GM19035 (cell line): ENCODE measurements around the gene PRRC1.

Source experiments
- ATAC-seq: cut with Tn5 transposase; IDR thresholded peaks from one replicate; pipeline ENCODE4 v1.9.1; 2021; ENCODE audit not compliant: unreplicated experiment

PRRC1 gene

DNA sequence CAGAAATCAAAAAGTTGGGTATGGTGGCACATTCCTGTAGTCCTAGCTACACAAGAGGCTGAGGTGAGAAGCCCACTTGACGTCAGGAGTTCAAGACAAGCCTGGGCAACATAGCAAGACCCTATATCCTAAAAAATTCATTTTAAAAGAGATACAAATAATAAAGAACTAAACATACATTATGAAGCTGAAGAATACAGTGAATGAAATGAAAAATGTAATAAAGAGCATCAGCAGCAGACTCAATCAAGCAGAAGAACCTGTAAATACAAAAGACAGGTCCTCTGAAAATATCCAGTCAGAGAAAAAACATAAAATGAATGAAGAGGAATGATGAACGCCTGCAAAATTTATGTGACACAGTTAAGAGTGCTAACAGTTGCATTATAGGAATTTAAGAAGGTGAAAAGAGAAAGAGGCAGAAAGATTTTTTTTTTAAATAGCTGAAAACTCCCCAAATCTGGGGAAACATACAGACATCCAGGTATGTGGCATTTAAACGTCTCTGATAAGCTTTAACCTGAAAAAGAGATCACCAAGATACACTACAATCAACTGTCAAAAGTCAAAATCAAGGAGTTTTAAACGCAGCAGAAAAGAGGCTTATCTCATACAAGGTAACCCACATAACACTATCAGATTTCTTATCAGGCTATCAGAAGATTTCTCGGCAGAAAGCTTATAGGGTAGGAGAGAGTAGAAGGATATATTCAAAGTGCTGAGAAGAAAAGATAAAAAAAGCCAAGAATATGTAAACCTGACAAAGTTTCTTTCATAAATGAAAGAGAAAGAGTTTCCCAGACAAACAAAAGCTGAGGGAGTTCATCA lies 57.6 kb downstream of the PRRC1 start:
- no peak for ATAC-seq

DNA sequence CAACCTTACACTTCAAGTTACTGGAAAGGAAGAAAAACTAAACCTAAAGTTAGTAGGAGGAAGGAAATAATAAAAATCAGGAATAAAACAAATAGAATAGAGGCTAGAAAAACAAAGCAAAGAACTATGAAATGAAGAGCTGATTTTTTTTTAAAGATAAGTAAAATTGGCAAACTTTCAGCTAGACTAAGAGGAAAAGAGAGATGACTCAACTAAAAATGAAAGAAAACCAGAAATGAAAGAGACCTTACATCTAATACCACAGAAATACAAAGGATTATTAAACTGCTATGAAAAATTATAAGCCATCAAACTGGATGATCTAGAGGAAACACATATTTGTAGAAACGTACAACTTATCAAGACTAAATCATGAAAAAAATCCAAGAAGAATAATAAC lies 60.0 kb downstream of the PRRC1 start:
- ATAC-seq, result no peak

DNA sequence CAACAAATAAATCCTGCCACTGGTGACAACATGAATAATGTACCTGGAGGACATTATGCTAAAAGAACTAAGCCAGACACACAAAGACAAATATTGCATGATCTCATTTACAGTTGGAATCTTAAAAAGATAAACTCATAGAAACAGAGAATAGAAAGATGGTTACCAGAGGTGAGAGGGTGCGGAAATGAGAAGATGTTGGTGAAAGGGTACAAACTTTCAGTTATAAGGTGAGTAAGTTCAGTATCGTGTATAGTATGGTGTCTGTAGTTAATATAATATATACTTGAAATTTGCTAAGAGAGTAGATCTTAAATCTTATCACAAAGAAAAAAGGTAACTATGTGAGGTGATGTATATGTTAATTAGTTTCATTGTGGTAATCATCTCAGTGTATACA lies 63.3 kb downstream of the PRRC1 start:
- ATAC-seq, result no peak

DNA sequence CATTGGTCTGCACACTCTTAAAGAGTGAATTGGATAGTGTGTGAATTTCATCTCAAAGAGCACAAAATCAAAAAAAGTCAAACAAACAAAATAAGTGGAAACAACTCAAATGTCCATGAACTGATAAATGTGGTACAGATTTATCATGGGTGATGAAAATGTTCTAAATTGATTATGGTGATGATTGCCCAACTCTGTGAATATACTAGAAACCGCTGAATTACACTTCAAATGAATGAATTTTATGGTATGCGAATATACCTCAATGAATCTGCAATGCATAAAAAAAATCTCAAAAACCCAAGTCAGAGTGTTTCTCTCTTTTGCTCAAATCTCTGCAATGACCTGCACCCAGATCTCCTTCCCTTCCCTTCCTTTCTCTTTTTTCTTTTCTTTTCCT lies 64.0 kb downstream of the PRRC1 start:
- ATAC-seq, result no peak

DNA sequence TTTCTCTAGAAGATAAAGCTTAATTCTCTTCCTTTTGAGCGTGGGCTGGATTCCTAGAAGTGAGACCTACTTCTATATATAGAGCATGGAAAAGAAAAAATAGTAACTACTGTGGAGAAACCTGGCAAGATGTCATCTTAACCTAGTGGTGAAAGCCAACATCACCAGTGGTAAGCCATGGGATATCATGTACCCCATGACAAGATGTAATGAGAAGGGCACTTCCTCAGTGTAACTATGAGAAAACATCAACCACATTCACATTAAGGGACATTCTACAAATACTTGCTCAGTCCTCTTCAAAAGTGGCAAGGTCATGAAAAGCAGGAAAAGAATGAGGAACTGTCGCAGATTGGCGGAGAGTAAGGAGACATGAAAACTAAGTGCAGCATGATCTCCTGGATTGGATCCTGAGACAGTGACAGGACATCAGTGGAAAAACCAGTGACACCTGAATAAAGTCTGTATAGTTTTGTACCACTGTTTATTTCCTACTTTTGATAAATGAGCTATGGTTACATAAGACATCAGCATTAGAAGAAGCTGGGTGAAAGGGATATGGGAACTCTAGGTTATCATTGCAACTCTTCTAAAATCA lies 65.4 kb downstream of the PRRC1 start:
- ATAC-seq, result no peak

DNA sequence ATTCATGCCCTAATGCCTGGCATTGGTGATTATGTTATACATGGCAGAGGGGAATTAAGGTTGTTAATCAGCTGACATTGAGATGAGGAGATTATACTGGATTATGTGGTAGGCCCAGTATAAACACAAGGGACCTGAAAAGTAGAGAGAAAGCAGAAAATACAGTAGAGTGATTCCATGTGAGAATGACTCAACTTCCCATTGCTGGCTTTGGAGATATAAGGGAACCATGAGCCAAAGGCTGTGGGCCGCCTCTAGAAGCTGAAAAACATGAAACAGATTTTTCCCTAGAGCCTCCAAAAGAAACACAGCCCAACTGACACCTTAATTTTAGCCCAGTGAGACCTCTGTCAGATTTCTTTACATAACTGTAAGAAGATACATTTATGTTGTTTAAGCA lies 66.4 kb downstream of the PRRC1 start:
- no peak for ATAC-seq

DNA sequence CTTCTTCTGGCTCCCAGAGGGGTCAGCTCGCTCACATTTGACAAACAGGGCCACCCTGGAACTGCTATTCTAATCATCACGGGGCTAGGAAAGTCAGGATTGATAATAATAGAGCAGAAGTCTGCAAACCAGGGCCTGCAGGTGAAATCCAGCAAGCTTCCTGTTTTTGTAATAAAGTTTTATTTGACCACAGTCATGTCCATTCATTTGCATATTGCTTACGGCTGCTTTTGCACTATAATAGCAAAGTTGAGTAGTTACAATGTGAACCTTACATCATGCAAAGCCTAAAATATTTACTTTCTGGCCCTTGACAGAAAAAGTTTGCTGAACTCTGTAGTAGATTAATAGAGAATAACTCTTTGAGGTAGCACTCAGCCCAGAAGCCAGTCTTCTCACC lies 68.2 kb downstream of the PRRC1 start:
- ATAC-seq, result no peak

DNA sequence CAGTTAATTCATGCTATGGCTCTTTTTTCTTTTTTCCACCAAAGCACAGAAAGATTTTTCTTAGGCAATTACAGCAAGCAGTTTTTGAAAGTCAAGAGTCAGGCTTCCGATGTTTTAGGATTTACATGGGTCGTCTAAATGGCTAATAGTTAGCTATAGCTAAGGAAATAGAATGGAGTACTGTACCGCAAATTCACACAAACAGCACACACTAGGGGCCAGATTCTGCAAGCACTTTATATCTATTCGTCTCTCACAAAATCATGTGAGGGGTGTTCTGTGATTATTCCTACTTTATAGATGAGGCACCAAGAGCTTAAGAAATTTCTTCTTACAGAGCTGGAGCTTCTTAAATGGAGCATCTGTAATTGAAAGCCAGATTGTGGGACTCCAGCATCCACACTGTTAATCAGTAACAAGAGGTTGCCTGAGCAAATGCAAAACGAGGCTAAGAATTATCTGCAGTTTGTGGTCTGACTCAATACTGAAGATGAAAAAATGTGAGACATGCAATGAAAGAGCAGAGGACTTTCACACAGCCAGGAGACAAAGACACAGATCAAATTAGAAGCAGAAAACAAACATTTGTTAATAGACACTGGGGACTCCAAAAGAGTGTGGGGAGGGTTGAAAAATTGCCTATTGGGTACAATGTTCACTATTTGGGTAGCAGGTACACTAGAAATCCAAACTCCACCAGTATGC lies 68.8 kb downstream of the PRRC1 start:
- ATAC-seq, result peak; percentile 67

DNA sequence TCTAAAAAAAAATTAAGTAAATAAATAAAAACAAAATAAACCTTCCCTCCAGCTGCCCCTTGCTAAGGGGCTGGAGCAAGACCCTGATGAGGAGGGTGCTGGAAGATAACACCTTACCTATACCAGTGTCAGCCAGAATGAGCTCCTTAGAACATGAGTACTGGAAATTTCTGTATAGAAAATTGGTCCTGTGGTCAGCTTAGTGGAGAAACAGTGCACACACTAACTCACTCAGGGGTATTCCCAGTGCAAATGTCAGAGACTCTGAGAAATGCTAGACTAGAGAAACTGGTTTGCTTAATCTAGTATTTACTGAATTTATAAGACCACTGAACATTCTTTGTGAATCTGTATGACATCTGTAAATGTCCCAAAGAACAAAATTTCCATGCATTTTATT lies 69.4 kb downstream of the PRRC1 start:
- ATAC-seq, result peak; percentile 43

DNA sequence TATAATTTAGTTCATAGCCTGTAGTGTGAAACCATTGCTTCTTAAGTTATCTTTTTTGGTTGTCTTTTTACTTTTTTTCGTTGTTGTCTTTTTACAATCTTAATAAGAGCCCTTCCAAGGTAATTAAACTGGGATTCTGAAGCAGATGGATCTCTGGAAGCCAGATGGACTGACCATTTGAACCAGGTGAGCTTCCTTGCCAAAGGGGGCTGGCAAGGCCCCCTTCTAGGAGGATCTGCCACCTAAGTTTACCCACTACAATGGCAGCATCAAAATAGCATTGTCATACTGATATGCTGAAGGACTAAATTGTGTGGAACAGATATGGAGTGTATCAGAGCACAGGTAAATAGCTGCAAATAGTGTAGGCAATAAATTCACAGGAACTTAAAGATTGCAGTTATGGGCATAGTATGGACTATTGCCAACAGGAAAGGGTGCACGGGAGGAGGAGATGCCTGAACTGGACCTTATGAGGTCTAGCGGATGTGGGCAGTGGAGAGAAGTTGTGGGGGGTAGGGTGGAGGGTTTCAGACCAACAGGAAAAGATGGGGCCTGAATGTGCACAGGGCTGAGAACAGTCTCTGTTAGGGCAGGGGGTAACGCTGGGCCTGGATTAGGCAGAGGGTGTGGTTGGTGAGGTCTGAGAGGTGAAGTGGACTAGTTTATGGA lies 69.9 kb downstream of the PRRC1 start:
- ATAC-seq, result no peak

DNA sequence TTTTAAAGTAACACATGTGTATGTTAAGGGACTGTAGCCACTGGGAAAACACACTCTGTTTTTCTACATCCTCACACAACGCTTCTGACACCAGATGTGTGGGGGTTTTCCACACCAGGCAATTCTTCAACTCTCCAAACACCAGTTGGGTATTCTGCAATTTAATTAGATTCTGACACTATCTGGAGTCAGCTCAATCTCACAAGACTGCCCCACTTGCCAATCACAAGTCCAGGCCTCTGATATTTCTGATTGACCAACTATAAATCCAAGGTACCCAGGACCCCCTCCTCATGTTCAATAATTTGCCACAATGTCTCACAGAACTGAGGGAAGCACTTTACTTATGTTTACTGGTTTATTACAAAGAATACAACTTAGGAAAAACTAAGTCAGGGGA lies 70.9 kb downstream of the PRRC1 start:
- no peak for ATAC-seq

DNA sequence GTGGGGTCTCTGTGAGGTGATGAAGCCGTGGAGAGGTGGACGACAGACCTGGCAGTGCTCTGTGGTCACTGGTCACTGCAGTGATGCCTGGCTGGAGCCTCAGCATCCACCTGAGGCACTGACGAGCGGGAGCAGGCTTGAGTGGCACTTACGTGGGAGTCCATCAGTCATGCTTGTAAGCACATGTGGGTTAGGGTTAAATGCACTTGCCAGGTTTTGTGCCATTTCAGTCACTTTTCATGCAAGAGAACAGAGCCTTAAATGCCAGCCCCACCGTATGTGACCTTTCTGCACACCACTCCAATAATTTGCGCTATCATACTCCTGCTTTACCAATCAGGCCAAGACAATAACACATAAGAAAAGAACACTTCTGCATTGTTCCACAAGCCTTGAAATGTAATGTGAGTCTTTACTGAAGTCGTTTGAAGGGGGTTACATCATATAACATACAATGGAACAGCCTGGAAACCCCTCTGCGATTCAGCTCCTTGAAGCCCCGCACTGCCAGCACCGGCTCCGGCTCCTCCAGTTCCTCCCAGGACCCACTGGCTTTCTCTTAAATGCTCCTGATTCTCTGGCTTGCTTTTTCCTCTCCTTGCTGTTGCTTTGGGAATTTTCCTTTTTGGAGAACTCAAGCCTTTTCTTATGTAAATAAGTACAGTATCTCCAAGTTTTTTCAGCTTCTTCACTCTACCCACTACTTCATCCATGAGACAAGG lies 72.0 kb downstream of the PRRC1 start:
- ATAC-seq, result no peak

DNA sequence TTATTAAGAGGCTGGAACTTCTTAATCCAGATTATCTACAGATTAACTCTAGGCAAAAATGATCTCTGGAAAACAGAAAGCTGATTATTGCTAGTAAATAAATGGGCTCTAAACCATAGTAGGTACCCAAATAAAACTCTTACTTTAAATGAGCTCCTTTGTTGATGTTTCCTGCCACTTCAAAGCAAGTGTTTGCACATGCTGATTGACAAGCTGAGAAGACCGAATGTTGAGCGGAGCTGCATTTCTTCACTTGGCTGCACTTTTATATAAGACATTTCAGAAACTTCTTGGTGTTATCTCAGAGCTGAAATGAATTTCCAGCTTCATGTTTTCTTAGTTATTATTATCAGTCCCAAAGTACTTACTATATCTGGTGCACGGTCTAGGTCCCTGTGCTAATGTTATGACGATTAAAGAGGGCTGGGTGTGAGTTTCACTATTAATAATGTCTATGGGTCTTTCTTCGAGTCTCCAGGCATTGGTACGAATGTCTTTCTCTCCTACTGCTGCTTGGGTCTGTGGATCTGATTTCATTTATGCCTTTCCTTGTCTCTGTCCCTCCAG lies 72.8 kb downstream of the PRRC1 start:
- peak; percentile 53 for ATAC-seq

DNA sequence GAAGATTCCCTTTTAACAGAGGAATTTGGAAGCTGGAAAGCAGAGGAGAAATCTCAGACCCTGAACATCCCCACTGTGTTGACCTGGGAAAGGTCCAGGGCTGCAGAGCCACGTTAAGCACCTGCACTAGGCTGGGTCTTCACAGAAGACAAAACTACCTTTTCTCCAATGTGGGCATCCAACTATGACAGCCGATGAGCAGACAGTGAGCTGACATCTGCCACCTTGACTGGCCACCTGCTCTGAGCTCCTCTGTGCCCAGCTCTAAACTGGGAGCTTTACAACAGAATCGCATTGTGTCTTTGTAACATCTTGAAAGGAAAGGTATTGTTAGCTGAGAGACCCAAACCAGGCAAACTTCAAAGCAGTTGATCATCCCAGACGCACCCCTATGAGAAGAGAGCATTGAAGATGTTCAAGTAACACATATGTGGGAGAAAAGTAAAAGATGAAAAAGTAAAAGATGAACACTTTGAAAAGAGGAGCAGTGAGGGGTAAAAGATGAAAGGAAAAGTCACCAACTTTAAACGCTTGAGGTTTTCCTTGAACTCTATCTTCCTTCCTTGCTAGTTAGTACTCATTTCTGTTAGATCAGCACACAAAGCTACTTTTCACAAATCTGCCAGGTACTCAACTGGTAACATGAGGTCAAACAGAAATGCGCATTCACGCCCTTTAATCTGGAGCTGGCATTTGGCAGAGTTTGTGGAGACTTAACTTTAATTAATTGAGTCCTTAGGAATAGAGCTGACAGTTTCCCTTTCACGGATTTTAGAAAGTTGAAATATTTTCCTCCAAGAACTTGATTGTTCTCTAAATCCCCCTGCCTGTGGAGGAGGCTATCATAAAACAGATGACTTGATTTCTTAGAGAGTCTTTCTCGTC lies 78.3 kb downstream of the PRRC1 start:
- ATAC-seq, result no peak

DNA sequence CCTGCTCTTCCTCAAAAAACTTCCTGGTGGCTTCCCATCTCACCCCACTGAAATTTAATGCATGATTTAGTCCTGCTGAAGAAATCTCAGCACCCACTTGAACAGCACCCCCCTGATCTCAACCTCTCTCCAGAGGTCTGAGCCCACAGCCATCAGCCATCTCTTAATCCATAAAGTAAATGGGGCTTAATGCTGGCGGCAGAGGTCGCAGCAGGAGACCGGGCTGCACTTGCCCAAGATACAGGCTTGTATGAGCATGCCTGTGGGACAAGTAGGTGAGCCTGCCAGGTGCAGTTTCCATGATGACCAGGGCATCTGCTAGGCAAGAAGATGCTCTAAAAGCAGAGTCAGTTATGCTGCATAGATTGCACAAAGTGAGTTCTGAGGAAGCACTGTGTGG lies 79.1 kb downstream of the PRRC1 start:
- ATAC-seq, result no peak

DNA sequence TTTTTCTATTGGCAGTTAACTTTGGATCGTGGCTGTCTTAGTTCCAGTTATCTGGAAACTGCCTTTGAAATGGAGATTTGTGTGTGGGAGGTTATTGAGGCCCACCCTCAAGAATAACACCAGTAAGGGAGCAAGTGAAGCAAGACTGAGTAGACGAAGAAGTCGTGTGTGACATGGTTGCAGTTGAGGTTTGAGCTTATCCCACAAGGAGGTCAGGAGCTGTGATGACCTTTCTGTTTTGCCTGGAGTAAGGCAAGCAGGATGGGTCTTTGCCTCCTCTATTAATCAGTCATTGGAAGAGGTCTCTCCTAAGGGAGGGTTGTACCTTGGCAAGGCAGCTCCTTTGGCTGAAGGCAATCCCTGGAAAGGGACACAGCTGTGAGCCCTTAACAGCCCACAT lies 81.9 kb downstream of the PRRC1 start:
- ATAC-seq, result no peak

DNA sequence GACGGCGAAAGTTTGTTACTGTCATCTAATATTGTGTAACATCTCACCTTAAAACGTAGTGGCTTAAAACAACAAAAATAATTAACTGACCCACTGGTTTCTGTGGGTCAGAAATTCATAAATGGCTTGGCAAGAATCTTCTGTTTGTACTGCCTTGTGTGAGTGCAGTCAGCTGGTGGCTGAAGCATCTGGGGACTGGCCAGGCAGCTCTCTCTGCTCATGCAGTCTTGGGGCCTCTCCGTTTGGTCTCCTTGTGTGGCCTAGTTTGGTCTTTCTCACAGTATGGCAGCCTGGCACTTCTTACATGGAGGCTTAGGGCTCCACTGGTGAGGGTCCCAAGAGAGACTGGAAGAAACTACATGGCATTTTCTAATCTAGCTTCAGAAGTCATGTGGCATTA lies 82.4 kb downstream of the PRRC1 start:
- no peak for ATAC-seq

DNA sequence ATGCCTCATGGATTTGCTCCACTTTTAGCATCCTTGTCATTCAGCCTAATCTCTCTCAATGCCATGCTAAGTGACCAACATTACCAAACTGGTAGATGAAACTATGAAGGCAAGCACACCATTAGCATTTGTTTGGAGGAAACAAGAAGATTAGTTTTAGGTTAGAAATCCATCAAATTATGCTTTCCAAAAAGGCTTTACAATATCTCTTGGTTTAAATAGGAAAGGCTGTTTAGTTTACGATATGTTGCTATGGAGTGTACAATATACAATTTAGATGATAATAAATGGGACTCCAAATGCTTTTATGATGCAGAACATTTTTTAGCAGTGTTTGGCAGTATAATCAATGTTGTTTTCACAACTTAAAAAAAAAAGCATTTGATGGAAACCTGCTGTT lies 83.7 kb downstream of the PRRC1 start:
- no peak for ATAC-seq

DNA sequence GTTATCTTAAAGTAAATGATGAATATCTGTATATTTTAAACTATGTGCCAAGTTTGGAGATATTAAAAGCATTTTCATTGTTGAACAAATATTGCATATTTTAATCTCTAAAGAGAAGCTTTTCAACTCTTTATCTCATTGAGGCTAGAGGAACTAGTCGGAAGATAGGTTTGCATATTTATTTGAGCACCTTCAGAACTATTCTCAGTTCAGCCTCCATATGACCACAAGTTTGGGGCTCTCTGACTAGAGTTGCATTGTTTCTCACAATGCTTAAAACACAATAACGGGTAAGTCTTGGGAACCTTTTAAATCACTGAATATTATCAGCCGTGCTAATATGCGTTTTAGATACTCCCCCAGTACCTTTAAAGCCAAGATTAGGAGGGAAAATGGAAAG lies 84.2 kb downstream of the PRRC1 start:
- no peak for ATAC-seq

DNA sequence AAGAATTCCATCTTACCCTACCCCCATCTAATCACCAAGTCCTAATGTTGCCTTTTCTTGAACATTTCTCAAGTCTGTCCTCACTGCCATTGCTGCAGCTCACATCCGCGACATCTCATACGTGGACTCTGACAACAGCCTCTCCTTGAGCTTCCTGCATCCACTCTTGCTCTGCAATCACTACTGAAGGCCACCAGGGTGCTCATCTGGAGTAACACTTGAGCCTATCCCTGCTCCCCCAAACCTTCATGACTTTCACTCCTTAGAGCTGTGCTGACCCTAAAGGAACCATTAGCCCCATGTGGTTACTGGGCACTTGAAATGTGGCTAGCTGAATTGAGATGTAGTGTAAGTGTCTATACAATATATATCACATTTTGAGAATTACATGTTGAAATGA lies 85.0 kb downstream of the PRRC1 start:
- no peak for ATAC-seq
